IMR-90 (cell line): ENCODE data around the gene PTPN4. TPM values are rescaled to one million over a fixed set of nuclear protein-coding genes. Genes with fewer than 3 reads are reported as not detected.

Experiments
- ATAC-seq: fragments of 200-7000 bp; cut with Tn5 transposase; 2 replicates; pipeline ENCODE4 v1.9.1; 2020; ENCODE audit warnings: low read depth, mild to moderate bottlenecking, moderate library complexity
- BruUV-seq: library from RNA; stranded (reverse); fragments of 400-500 nt; replicated peaks from 2 replicates; lab custom pipeline; 2021; lab: Mats Ljungman, UMichigan
- CTCF ChIA-PET: fragments of 300-600 bp; formaldehyde crosslinking; extraction: SDS; loops from one replicate; lab custom pipeline; 2021; ENCODE audit warnings: antibody characterized with exemption; lab: Yijun Ruan, JAX
- POLR2A ChIA-PET: fragments of 300-600 bp; sonication (Branson Sonifier 250); formaldehyde crosslinking; loops from one replicate; lab custom pipeline; 2022; ENCODE audit warnings: antibody characterized with exemption; ENCODE audit not compliant: unreplicated experiment; lab: Charles Lee
- DNase-seq: peaks from one replicate; pipeline ENCODE4 v3.0.0; 2013
- H2AFZ ChIP-seq: replicated peaks from 2 replicates; pipeline ENCODE3; 2013; ENCODE audit warnings: low read length, mild to moderate bottlenecking; ENCODE audit not compliant: poor library complexity
- H2AK5ac ChIP-seq: 2 replicates; pipeline ENCODE4 v1.6.1; 2013; ENCODE audit warnings: low read depth, low read length, inconsistent platforms
- H2AK9ac ChIP-seq: replicated peaks from 2 replicates; pipeline ENCODE3; 2013; ENCODE audit warnings: mild to moderate bottlenecking, low read depth, low read length, moderate library complexity; ENCODE audit not compliant: poor library complexity
- H2BK120ac ChIP-seq: 2 replicates; pipeline ENCODE4 v1.6.1; 2013; ENCODE audit warnings: low read depth, low read length, inconsistent platforms
- H2BK15ac ChIP-seq: 3 replicates; pipeline ENCODE4 v1.6.1; 2013; ENCODE audit warnings: low read depth, low read length, inconsistent platforms
- H2BK20ac ChIP-seq: 2 replicates; pipeline ENCODE4 v1.6.1; 2013; ENCODE audit warnings: low read depth, mild to moderate bottlenecking, inconsistent platforms, low read length, moderate library complexity
- H2BK5ac ChIP-seq: 2 replicates; pipeline ENCODE4 v1.6.1; 2013; ENCODE audit warnings: mild to moderate bottlenecking, low read depth, low read length, inconsistent platforms; ENCODE audit not compliant: poor library complexity, severe bottlenecking
- H3K14ac ChIP-seq: replicated peaks from 2 replicates; pipeline ENCODE4 v1.6.1; 2013; ENCODE audit warnings: low read depth, low read length, inconsistent platforms
- H3K18ac ChIP-seq: 2 replicates; pipeline ENCODE4 v1.6.1; 2013; ENCODE audit warnings: low read depth, low read length, control low read depth
- H3K23ac ChIP-seq: 2 replicates; pipeline ENCODE4 v1.6.1; 2013; ENCODE audit warnings: low read depth, low read length, inconsistent platforms
- H3K27ac ChIP-seq: 2 replicates; pipeline ENCODE4 v1.5.1; 2013; ENCODE audit warnings: mild to moderate bottlenecking, control low read depth, low read length; ENCODE audit not compliant: insufficient read depth
- H3K27me3 ChIP-seq: 2 replicates; pipeline ENCODE4 v1.6.1; 2013; ENCODE audit warnings: low read length; ENCODE audit not compliant: control insufficient read depth, insufficient read depth
- H3K36me3 ChIP-seq: 2 replicates; pipeline ENCODE4 v1.6.1; 2013; ENCODE audit warnings: low read length, mixed read lengths; ENCODE audit not compliant: control insufficient read depth, insufficient read depth
- H3K4ac ChIP-seq: 2 replicates; pipeline ENCODE4 v1.6.1; 2013; ENCODE audit warnings: low read depth, low read length, inconsistent platforms
- H3K4me1 ChIP-seq: 2 replicates; pipeline ENCODE4 v1.6.1; 2013; ENCODE audit warnings: low read length, mixed read lengths; ENCODE audit not compliant: control insufficient read depth, insufficient read depth
- H3K4me2 ChIP-seq: 2 replicates; pipeline ENCODE4 v1.6.1; 2013; ENCODE audit warnings: low read depth, mild to moderate bottlenecking, control low read depth, low read length, moderate library complexity
- H3K4me3 ChIP-seq: 2 replicates; pipeline ENCODE4 v1.5.1; 2013; ENCODE audit warnings: low read depth, mild to moderate bottlenecking, control low read depth, low read length, moderate library complexity; ENCODE audit not compliant: insufficient read depth
- H3K56ac ChIP-seq: 2 replicates; pipeline ENCODE4 v1.6.1; 2013; ENCODE audit warnings: low read length, inconsistent platforms; ENCODE audit not compliant: insufficient read depth; ENCODE audit errors: extremely low read depth
- H3K79me1 ChIP-seq, 2 experiments: 2 replicates each; pipeline ENCODE4 v1.6.1; 2013; ENCODE audit warnings: low read length in 2 of 2, inconsistent platforms in 1 of 2, low read depth in 1 of 2
- H3K9ac ChIP-seq: 2 replicates; pipeline ENCODE4 v1.6.1; 2013; ENCODE audit warnings: low read depth, low read length, control low read depth
- H3K9me1 ChIP-seq: 2 replicates; pipeline ENCODE4 v1.6.1; 2013; ENCODE audit warnings: low read length, inconsistent platforms; ENCODE audit not compliant: insufficient read depth
- H3K9me3 ChIP-seq: 2 replicates; pipeline ENCODE4 v1.6.1; 2013; ENCODE audit warnings: low read length; ENCODE audit not compliant: control insufficient read depth, insufficient read depth
- H4K20me1 ChIP-seq: 2 replicates; pipeline ENCODE4 v1.6.1; 2013; ENCODE audit warnings: low read length, inconsistent platforms; ENCODE audit not compliant: insufficient read depth
- H4K5ac ChIP-seq: 2 replicates; pipeline ENCODE4 v1.6.1; 2013; ENCODE audit warnings: mild to moderate bottlenecking, low read depth, low read length, control low read depth
- H4K8ac ChIP-seq, 2 experiments: 2 replicates each; pipeline ENCODE4 v1.6.1; 2013; ENCODE audit warnings: low read depth in 2 of 2, low read length in 2 of 2, control low read depth in 1 of 2, inconsistent platforms in 1 of 2
- H4K91ac ChIP-seq: 2 replicates; pipeline ENCODE4 v1.6.1; 2013; ENCODE audit warnings: low read depth, low read length, inconsistent platforms; ENCODE audit not compliant: insufficient read depth
- CTCF ChIP-seq: conservative IDR thresholded peaks from 2 replicates; pipeline ENCODE4 v1.5.1; 2012; ENCODE audit warnings: mild to moderate bottlenecking, low read depth, low read length, improper control_type of control experiment
- FOS ChIP-seq: fragments of 150-350 bp; IDR thresholded peaks from 2 replicates; pipeline ENCODE4 v1.6.1; 2016; ENCODE audit warnings: low read depth, low read length
- NFE2L2 ChIP-seq: fragments of 150-350 bp; IDR thresholded peaks from 2 replicates; pipeline ENCODE4 v1.6.1; 2016; ENCODE audit warnings: low read depth, mild to moderate bottlenecking, low read length
- RCOR1 ChIP-seq: IDR thresholded peaks from 2 replicates; pipeline ENCODE4 v1.6.1; 2012; ENCODE audit warnings: mild to moderate bottlenecking, low read length, improper control_type of control experiment; ENCODE audit not compliant: insufficient replicate concordance
- WGBS, 2 experiments: methylation state at CpG; one replicate each; pipeline versions ENCODE4 v1.1.5 to v1.1.7; 2013; ENCODE audit warnings: missing lambda C conversion rate in 2 of 2; ENCODE audit not compliant: insufficient read length in 1 of 2; ENCODE audit errors: extremely low coverage in 2 of 2; 5-methylcytosine and 5-hydroxymethylcytosine counted together
- dilution Hi-C: fragments of 300-500 bp; cut with HindIII; formaldehyde crosslinking; loops from one replicate; pipeline ENCODE4 v1.14.3; 2018; ENCODE audit warnings: low sequenced_read_pairs; ENCODE audit not compliant: unreplicated experiment
- in situ Hi-C: fragments of 300-500 bp; cut with MboI; formaldehyde crosslinking; loops from 3 replicates; pipeline ENCODE4 v1.14.3; 2019; ENCODE audit warnings: low sequenced_read_pairs, inconsistent platforms, mixed read lengths
- intact Hi-C: fragments of 100-400 bp; cut with micrococcal nuclease; formaldehyde crosslinking; loops from 2 replicates; pipeline ENCODE4 v1.10.0; 2022
- polyA plus RNA-seq, 3 experiments: library from polyadenylated mRNA; depleted of rRNA; stranded (reverse); fragments of >200 nt; gene quantifications; 2 replicates each; pipeline ENCODE4 v1.2.3, GENCODE V29; 2012; ENCODE audit warnings: low replicate concordance in 1 of 3
- total RNA-seq: library from RNA; depleted of rRNA; stranded (reverse); fragments of >200 nt; gene quantifications from 2 replicates; pipeline ENCODE4 v1.2.3, GENCODE V29; 2012

Gene PTPN4
- total and polyA plus RNA-seq, 2 of the 4 experiments (the other 2 are of a cell fraction) = 2.9 to 19.2 TPM

DNA sequence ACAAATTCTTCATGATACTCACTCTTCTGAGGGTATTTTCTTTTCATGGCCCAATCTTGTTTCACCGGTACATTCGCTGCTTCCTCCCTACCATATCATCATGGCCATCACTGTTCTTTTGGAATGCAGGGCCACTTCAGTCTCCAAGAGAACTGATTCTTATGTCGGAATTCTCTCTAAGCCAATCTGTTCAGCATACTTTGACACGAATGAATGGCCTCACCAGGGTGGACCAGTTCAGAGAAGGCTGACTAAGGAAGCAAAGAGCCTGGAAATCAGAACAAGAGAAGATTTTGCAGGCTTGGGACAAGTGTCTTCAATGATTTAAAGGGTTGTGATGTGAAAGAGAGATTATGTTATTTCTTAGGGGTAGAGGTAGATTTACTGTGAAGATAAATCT lies 248.1 kb downstream of the PTPN4 start:
- H2BK120ac ChIP-seq = no peak overlapping the region
- no peak overlapping the region for H2AK9ac ChIP-seq
- no peaks in the 10 kb centered on the region for H3K4me1 ChIP-seq
- H2AK5ac ChIP-seq = no peak overlapping the region
- no peak overlapping the region for H3K4me3 ChIP-seq
- H3K56ac ChIP-seq = no peak overlapping the region
- no peak overlapping the region for H3K18ac ChIP-seq
- no peak overlapping the region for H4K8ac ChIP-seq
- TF ChIP-seq CTCF = no peak
- no peak for TF ChIP-seq RCOR1
- no peak for TF ChIP-seq NFE2L2
- no peak for TF ChIP-seq FOS
- no peak overlapping the region for H3K23ac ChIP-seq
- H2BK15ac ChIP-seq = no peak overlapping the region
- no peak overlapping the region for H3K4ac ChIP-seq
- CTCF ChIA-PET = no interaction called here
- no peaks in the 10 kb centered on the region for H3K9me3 ChIP-seq
- 100% methylated on average over 2 of the region's 4 CpGs; no CpG with 5 or more reads in 1 of the 2 experiments for WGBS, 2 experiments
- in situ Hi-C loops = no loop called here
- H3K4me2 ChIP-seq = no peak overlapping the region
- peaks cover 0 to 4% of the 10 kb centered on the region in 2 experiments; a peak in 1 of 4 replicates for H3K79me1 ChIP-seq
- dilution Hi-C loops = no loop called here
- no peaks in the 10 kb centered on the region for H3K36me3 ChIP-seq
- DNase-seq = no peak
- H2BK20ac ChIP-seq = no peak overlapping the region
- no peak overlapping the region for H2BK5ac ChIP-seq
- intact Hi-C loops = no loop called here
- ATAC-seq = no peak
- H3K9me1 ChIP-seq = no peaks in the 10 kb centered on the region
- no peaks in the 10 kb centered on the region for H3K27me3 ChIP-seq
- H3K14ac ChIP-seq = no peak overlapping the region
- no peak overlapping the region for H3K27ac ChIP-seq
- no peak overlapping the region for H4K5ac ChIP-seq
- POLR2A ChIA-PET = no interaction called here
- H4K20me1 ChIP-seq = no peaks in the 10 kb centered on the region
- no peak overlapping the region for H3K9ac ChIP-seq
- no peak overlapping the region for H4K91ac ChIP-seq
- no TSS peak for BruUV-seq
- no peak overlapping the region for H2AFZ ChIP-seq
